ENCODE measurements around the gene ELFN1.

The ELFN1 gene

DNA sequence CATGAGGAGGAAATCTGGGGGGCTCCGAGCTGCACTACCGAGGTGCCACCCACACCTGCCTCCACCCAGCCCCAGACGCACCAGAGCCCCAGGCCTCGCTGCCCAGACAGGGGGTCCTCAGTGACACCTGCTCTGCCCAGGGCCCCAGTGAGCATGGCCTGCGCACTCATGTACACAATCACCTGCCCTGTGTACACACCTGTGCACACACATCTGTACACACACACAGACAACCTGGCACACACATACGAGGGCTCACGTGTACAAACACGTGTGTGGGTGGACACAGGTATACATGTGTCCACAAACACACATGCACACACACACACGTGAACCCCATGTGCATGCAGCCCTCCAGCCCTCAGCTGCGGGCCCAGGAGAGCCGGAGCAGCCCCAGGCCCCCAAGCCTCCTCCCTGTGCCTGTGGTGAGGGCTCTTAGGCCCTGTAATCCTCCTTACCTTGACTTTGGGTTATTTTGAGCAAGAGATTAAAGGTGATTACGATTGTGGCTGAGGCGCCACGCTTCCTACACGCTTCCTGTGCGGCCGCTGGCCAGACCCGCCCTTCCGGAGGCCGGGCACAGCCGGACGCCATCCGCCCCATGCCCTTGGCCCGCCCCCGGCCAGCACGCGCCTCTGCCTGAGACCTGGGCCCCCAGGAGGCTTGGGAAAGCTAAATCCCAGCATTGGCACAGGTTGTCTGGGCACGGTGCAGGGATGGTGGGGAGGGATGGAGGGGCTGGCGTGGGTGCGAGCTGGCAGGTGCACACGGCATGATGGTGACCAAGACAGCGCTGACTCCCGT, 71.9 kb downstream of the ELFN1 start:
- no peak for TF ChIP-seq ZFX (IDR thresholded peaks at IDR 0.05; ENCODE audit: borderline replicate concordance)
- TF ChIP-seq, protein P1, sequence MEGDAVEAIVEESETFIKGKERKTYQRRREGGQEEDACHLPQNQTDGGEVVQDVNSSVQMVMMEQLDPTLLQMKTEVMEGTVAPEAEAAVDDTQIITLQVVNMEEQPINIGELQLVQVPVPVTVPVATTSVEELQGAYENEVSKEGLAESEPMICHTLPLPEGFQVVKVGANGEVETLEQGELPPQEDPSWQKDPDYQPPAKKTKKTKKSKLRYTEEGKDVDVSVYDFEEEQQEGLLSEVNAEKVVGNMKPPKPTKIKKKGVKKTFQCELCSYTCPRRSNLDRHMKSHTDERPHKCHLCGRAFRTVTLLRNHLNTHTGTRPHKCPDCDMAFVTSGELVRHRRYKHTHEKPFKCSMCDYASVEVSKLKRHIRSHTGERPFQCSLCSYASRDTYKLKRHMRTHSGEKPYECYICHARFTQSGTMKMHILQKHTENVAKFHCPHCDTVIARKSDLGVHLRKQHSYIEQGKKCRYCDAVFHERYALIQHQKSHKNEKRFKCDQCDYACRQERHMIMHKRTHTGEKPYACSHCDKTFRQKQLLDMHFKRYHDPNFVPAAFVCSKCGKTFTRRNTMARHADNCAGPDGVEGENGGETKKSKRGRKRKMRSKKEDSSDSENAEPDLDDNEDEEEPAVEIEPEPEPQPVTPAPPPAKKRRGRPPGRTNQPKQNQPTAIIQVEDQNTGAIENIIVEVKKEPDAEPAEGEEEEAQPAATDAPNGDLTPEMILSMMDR (IDR thresholded peaks at IDR 0.05): no peak
- peak overlapping the region; percentile 81 for H3K27ac ChIP-seq

DNA sequence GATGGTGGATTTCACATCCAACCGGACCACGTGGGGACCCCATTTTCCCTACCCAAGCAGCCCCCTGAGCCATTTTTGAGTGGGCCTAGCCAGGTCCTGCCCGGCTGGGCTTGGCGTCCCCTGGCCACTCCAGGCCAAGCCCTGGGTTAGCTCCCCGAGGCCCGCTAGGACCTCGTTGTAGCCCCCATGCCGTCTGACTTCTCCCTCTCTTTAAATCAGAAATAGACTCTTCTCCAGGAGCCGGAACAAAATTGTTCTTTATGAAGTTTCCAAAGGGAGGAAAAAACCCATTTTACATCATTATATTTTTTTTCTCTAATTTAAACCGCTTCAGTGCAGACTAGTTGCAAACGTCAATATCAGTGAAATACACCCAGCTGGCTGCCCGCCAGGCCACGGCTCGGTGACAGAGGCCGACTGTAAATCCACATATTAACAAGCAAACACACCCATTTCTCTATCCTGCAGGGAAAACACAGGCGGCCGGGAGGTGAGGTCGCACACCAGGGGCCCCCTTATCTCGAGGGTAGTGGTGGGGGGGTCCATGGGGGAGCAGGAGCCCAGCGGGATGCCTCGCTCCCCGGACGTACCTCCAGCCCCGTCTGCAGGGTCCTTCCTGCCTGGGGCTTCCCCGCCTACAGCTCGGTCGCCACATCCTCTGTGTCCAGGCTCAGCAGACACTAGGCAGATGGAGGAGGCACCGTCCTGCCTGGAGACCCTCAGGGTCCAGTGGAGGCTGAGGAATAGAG, 72.7 kb downstream of the ELFN1 start:
- TF ChIP-seq ZFX (IDR thresholded peaks at IDR 0.05; ENCODE audit: borderline replicate concordance): no peak
- TF ChIP-seq, protein P1 (IDR thresholded peaks at IDR 0.05): no peak
- peak overlapping the region; percentile 81 for H3K27ac ChIP-seq

DNA sequence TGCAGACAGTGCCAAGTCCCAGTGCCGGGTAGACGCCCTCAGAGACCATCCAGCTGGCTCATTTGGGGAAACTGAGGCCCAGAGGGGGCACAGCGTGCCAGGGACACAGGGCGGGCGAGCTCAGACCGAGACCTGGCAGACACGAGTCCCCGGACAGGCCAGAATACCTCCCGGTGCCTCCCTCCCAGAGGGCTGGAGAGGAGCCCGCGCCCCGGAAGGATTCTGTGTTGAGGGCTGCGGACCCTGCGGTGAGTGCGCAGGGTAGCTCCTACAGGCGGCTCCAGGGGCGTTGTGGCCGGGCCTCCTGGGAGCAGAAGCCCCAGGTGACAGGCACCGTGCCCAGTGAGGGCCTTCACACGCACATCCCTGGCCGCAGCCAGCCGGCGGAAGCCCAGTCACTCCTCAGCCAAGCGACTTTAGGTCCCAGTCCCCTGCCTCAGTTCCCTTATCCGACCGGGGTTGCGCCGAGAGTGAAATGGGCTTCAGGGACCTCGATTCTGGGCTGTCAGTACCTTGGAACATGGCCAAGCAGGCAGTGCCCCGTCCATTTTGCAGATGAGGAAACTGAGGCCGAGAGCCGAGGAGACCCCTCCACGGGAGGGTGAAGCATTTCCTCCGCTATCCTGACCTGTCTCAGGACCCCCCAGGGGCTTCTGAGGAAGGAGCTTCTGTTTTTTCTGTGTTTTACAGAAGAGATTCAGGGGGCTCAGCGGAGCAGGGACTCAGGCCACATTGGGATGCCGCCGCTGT, 73.6 kb downstream of the ELFN1 start:
- TF ChIP-seq ZFX (IDR thresholded peaks at IDR 0.05; ENCODE audit: borderline replicate concordance): no peak
- TF ChIP-seq, protein P1 (IDR thresholded peaks at IDR 0.05): no peak
- H3K27ac ChIP-seq: no peak overlapping the region

DNA sequence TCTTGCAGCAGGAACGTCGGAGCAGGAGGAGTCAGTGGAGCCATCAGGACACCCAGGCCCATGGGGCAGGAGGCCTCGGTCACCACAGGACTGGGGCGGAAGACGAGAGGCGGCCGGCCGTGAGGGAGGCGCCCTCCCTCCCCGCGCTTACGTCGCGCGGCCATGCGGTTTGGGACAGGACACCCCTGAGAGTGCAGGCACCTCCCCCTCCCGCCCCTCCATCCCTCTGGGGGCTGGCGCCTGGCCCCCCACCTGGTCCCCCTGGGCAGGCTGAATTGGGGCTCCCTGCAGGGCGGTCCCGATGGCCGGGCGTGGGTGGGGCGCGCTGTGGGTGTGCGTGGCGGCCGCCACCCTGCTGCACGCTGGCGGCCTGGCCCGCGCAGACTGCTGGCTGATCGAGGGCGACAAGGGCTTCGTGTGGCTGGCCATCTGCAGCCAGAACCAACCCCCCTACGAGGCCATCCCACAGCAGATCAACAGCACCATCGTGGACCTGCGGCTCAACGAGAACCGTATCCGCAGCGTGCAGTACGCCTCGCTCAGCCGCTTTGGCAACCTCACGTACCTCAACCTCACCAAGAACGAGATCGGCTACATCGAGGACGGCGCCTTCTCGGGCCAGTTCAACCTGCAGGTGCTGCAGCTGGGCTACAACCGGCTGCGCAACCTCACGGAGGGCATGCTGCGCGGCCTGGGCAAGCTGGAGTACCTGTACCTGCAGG, 74.4 kb downstream of the ELFN1 start:
- no peak overlapping the region for H3K27ac ChIP-seq
- TF ChIP-seq, protein P1 (IDR thresholded peaks at IDR 0.05): no peak
- TF ChIP-seq ZFX (IDR thresholded peaks at IDR 0.05; ENCODE audit: borderline replicate concordance): no peak

DNA sequence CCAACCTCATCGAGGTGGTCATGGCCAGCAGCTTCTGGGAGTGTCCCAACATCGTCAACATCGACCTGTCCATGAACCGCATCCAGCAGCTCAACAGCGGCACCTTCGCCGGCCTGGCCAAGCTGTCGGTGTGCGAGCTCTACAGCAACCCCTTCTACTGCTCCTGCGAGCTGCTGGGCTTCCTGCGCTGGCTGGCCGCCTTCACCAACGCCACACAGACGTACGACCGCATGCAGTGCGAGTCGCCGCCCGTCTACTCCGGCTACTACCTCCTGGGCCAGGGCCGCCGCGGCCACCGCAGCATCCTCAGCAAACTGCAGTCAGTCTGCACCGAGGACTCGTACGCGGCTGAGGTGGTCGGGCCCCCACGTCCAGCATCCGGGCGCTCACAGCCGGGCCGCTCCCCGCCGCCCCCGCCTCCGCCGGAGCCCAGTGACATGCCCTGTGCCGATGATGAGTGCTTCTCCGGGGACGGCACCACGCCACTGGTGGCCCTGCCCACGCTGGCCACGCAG, 75.0 kb downstream of the ELFN1 start:
- no peak for TF ChIP-seq ZFX (IDR thresholded peaks at IDR 0.05; ENCODE audit: borderline replicate concordance)

DNA sequence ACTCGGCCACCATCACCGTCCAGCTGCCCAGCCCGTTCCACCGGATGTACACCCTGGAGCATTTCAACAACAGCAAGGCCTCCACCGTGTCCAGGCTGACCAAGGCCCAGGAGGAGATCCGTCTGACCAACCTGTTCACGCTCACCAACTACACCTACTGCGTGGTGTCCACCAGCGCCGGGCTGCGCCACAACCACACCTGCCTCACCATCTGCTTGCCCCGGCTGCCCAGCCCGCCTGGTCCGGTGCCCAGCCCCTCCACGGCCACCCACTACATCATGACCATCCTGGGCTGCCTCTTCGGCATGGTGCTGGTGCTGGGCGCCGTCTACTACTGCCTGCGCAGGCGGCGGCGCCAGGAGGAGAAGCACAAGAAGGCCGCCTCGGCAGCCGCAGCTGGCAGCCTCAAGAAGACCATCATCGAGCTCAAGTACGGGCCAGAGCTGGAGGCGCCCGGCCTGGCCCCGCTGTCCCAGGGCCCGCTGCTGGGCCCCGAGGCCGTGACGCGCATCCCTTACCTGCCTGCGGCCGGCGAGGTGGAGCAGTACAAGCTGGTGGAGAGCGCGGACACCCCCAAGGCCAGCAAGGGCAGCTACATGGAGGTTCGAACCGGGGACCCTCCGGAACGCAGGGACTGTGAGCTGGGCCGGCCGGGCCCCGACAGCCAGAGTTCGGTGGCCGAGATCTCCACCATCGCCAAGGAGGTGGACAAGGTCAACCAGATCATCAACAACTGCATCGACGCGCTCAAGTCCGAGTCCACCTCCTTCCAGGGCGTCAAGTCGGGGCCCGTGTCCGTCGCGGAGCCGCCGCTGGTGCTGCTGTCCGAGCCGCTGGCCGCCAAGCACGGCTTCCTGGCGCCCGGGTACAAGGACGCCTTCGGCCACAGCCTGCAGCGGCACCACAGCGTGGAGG, 75.8 kb downstream of the ELFN1 start:
- TF ChIP-seq ZFX (IDR thresholded peaks at IDR 0.05; ENCODE audit: borderline replicate concordance): no peak
- TF ChIP-seq, protein P1 (IDR thresholded peaks at IDR 0.05): no peak

More for the DNA sequence above, 75.0 kb downstream of the ELFN1 start:
- H3K27ac ChIP-seq: no peak overlapping the region

More for the DNA sequence above, 75.8 kb downstream of the ELFN1 start:
- H3K27ac ChIP-seq: no peak overlapping the region

Data from 22Rv1 (cell line).